GM23338 (cell line): ENCODE data around the gene VEPH1. TPM values are rescaled to one million over a fixed set of nuclear protein-coding genes. Genes with fewer than 3 reads are reported as not detected.

Source experiments
- ATAC-seq: fragments of 200-7000 bp; cut with Tn5 transposase; 3 replicates; pipeline ENCODE4 v1.9.1; 2020
- DNase-seq: peaks from one replicate; pipeline ENCODE4 v3.0.0-alpha.2; 2015; ENCODE audit warnings: low spot score
- H2AFZ ChIP-seq: fragments of 200-600 bp; sonication (generic); 2 replicates; pipeline ENCODE4 v1.8.0; 2016; ENCODE audit warnings: antibody characterized with exemption, mild to moderate bottlenecking, moderate library complexity
- H3F3A ChIP-seq: fragments of 200-600 bp; sonication (generic); replicated peaks from 2 replicates; pipeline ENCODE4 v1.8.0; 2017; ENCODE audit warnings: antibody characterized with exemption, mixed run types, low read depth
- H3K27ac ChIP-seq: fragments of 200-600 bp; sonication (generic); 2 replicates; pipeline ENCODE4 v1.6.1; 2016; ENCODE audit warnings: low read depth
- H3K27me3 ChIP-seq: fragments of 200-600 bp; sonication (generic); 2 replicates; pipeline ENCODE4 v1.8.0; 2016; ENCODE audit warnings: mild to moderate bottlenecking, mixed run types, moderate library complexity; ENCODE audit not compliant: insufficient read depth
- H3K36me3 ChIP-seq: fragments of 200-600 bp; sonication (generic); 2 replicates; pipeline ENCODE4 v1.8.0; 2016; ENCODE audit warnings: mild to moderate bottlenecking; ENCODE audit not compliant: insufficient read depth
- H3K4me1 ChIP-seq: fragments of 200-600 bp; sonication (generic); 2 replicates; pipeline ENCODE4 v1.8.0; 2016; ENCODE audit warnings: mild to moderate bottlenecking, moderate library complexity; ENCODE audit not compliant: insufficient read depth
- H3K4me2 ChIP-seq: fragments of 200-600 bp; sonication (generic); 2 replicates; pipeline ENCODE4 v1.7.1; 2017; ENCODE audit warnings: mixed run types
- H3K4me3 ChIP-seq: fragments of 200-600 bp; sonication (generic); 2 replicates; pipeline ENCODE4 v1.6.1; 2016; ENCODE audit warnings: mixed run types
- H3K79me2 ChIP-seq: fragments of 200-600 bp; sonication (generic); replicated peaks from 2 replicates; pipeline ENCODE4 v1.8.0; 2017; ENCODE audit warnings: mild to moderate bottlenecking; ENCODE audit not compliant: insufficient read depth
- H3K9me2 ChIP-seq: fragments of 200-600 bp; sonication (generic); 2 replicates; pipeline ENCODE4 v1.8.0; 2017; ENCODE audit not compliant: insufficient read depth
- H4K20me1 ChIP-seq: fragments of 200-600 bp; sonication (generic); replicated peaks from 2 replicates; pipeline ENCODE4 v1.8.0; 2017; ENCODE audit warnings: mild to moderate bottlenecking; ENCODE audit not compliant: insufficient read depth
- H3K27ac Mint-ChIP-seq: 2 replicates; pipeline ENCODE4 v1.8.0; 2020; ENCODE audit warnings: inconsistent platforms, mild to moderate bottlenecking, moderate library complexity, mixed read lengths
- H3K27me3 Mint-ChIP-seq: 3 replicates; pipeline ENCODE4 v1.8.0; 2022; ENCODE audit warnings: low read depth, mild to moderate bottlenecking, moderate library complexity, mixed read lengths, inconsistent platforms; ENCODE audit not compliant: insufficient read depth, poor library complexity
- H3K36me3 Mint-ChIP-seq: 3 replicates; pipeline ENCODE4 v1.8.0; 2021; ENCODE audit warnings: low read depth, mild to moderate bottlenecking, inconsistent platforms, moderate library complexity, mixed read lengths
- H3K4me1 Mint-ChIP-seq: 3 replicates; pipeline ENCODE4 v1.8.0; 2020; ENCODE audit warnings: mild to moderate bottlenecking, inconsistent platforms, mixed read lengths
- H3K4me3 Mint-ChIP-seq: 3 replicates; pipeline ENCODE4 v1.8.0; 2021; ENCODE audit warnings: moderate library complexity, mild to moderate bottlenecking, inconsistent platforms, mixed read lengths
- H3K9me3 Mint-ChIP-seq: 3 replicates; pipeline ENCODE4 v1.8.0; 2020; ENCODE audit warnings: moderate library complexity, mild to moderate bottlenecking, inconsistent platforms, mixed read lengths
- CREB1 ChIP-seq: fragments of 250-450 bp; sonication (Bioruptor Pico); IDR thresholded peaks from 2 replicates; pipeline ENCODE4 v1.5.0; 2020; ENCODE audit warnings: low read depth, mild to moderate bottlenecking, moderate library complexity
- CTCF ChIP-seq, 2 experiments: fragments of 200-600 bp in 1 of 2; sonication (generic) in 1 of 2; conservative IDR thresholded peaks; 2 replicates each; pipeline versions ENCODE4 v1.5.1 to v1.6.1; 2016 to 2017; ENCODE audit warnings: antibody characterized with exemption in 2 of 2, low read depth in 2 of 2, mild to moderate bottlenecking in 2 of 2, moderate library complexity in 1 of 2
- ETS1 ChIP-seq: IDR thresholded peaks from 2 replicates; pipeline ENCODE4 v1.6.1; 2016; ENCODE audit warnings: antibody characterized with exemption
- EZH2 ChIP-seq: fragments of 200-600 bp; sonication (generic); IDR thresholded peaks from one replicate; pipeline ENCODE4 v1.8.0; 2017; ENCODE audit warnings: antibody characterized with exemption, mild to moderate bottlenecking, low read depth; ENCODE audit not compliant: unreplicated experiment
- EZH2phosphoT487 ChIP-seq: fragments of 200-600 bp; sonication (generic); IDR thresholded peaks from one replicate; pipeline ENCODE4 v1.8.1; 2018; ENCODE audit warnings: antibody characterized with exemption; ENCODE audit not compliant: unreplicated experiment
- JUNB ChIP-seq: IDR thresholded peaks from one replicate; pipeline ENCODE4 v1.6.1; 2016; ENCODE audit warnings: antibody characterized with exemption; ENCODE audit not compliant: unreplicated experiment
- NANOG ChIP-seq: IDR thresholded peaks from 2 replicates; pipeline ENCODE4 v1.6.1; 2016; ENCODE audit warnings: antibody characterized with exemption, borderline replicate concordance
- POLR2AphosphoS5 ChIP-seq: IDR thresholded peaks from 2 replicates; pipeline ENCODE4 v1.6.1; 2016; ENCODE audit warnings: antibody characterized with exemption, low read depth
- REST ChIP-seq: IDR thresholded peaks from one replicate; pipeline ENCODE4 v1.6.1; 2018; ENCODE audit warnings: antibody characterized with exemption; ENCODE audit not compliant: unreplicated experiment
- STAT1 ChIP-seq: IDR thresholded peaks from one replicate; pipeline ENCODE4 v1.6.1; 2016; ENCODE audit warnings: antibody characterized with exemption; ENCODE audit not compliant: unreplicated experiment
- ZNF114 ChIP-seq: fragments of 250-450 bp; sonication (Bioruptor Pico); IDR thresholded peaks from 2 replicates; pipeline ENCODE4 v1.5.0; 2020; ENCODE audit warnings: mild to moderate bottlenecking, moderate library complexity
- ZNF331 ChIP-seq: fragments of 250-450 bp; sonication (Bioruptor Pico); IDR thresholded peaks from 2 replicates; pipeline ENCODE4 v1.5.0; 2020; ENCODE audit warnings: low read depth, mild to moderate bottlenecking, moderate library complexity
- ZNF462 ChIP-seq: fragments of 250-450 bp; sonication (Bioruptor Pico); IDR thresholded peaks from 2 replicates; pipeline ENCODE4 v1.5.0; 2020; ENCODE audit warnings: mild to moderate bottlenecking, moderate library complexity
- polyA plus RNA-seq: library from polyadenylated mRNA; unstranded; fragments of >200 nt; fragmentation: Nextera tagmentation; extraction: Ambion mirVana; gene quantifications from 2 replicates; pipeline ENCODE4 v1.2.1, GENCODE V29; 2016
- total RNA-seq: library from RNA; depleted of rRNA; stranded (reverse); fragments of >200 nt; shearing (Covaris generic); gene quantifications from 2 replicates; pipeline ENCODE4 v1.2.3, GENCODE V29; 2014

Gene VEPH1
- total and polyA plus RNA-seq, 2 experiments from 2014 or later: 15.4 to 33.8 TPM

- Histone ChIP-seq H3K4me1 (peaks cover under 1% of the 10 kb centered on the region; the same call in 1 of the 2 replicates), H3K9me2 (no peaks in the 10 kb centered on the region), H3K27me3 (no peaks in the 10 kb centered on the region), H4K20me1 (no peaks in the 10 kb centered on the region), H3F3A (no peaks in the 10 kb centered on the region), H2AFZ (no peak overlapping the region), H3K27ac (no peak overlapping the region), H3K36me3 (no peaks in the 10 kb centered on the region), H3K79me2 (no peaks in the 10 kb centered on the region), H3K4me2 (no peak overlapping the region), H3K4me3 (no peak overlapping the region)
- no peak for TF ChIP-seq ZNF114 (CRISPR knock-in tag)
- TF ChIP-seq EZH2phosphoT487: no peak
- no peak for TF ChIP-seq ETS1
- TF ChIP-seq JUNB: no peak
- TF ChIP-seq CREB1 (CRISPR knock-in tag): no peak
- no peak for TF ChIP-seq CTCF (conservative IDR thresholded peaks at IDR 0.05; ENCODE audit: low read depth in 2 of 2)
- TF ChIP-seq STAT1: no peak
- TF ChIP-seq REST: no peak
- no peak for TF ChIP-seq ZNF462 (CRISPR knock-in tag)
- TF ChIP-seq NANOG: no peak
- TF ChIP-seq EZH2: no peak
- TF ChIP-seq ZNF331: no peak
- TF ChIP-seq POLR2AphosphoS5: no peak
- H3K36me3 Mint-ChIP-seq: no peaks in the 10 kb centered on the region; the same call in 2 of the 3 replicates
- peaks cover 2% of the 10 kb centered on the region; the same call in 2 of the 3 replicates for H3K4me1 Mint-ChIP-seq
- H3K27me3 Mint-ChIP-seq: no peaks in the 10 kb centered on the region
- no peaks in the 10 kb centered on the region for H3K9me3 Mint-ChIP-seq
- H3K27ac Mint-ChIP-seq: no peak overlapping the region
- H3K4me3 Mint-ChIP-seq: no peak overlapping the region
- ATAC-seq: no peak
- DNase-seq: no peak
These were observed 5.2 kb upstream of the VEPH1 start for GRCh38 chr3:157508461-157508860.
